NCI-H128 (cell line): ENCODE results near the gene SLC6A3.

Experiments
- DNase-seq: peaks from one replicate; lab custom pipeline; 2025; ENCODE audit not compliant: unreplicated experiment; lab: John Stamatoyannopoulos, UW

The SLC6A3 gene

GRCh38 chr5:1442222-1443145, 2.8 kb downstream of the SLC6A3 start:
- no peak for DNase-seq

- no peak for DNase-seq
Measured at GRCh38 chr5:1441166-1441865, 3.9 kb downstream of the SLC6A3 start.

- no peak for DNase-seq
Measured at GRCh38 chr5:1440098-1440493, 5.1 kb downstream of the SLC6A3 start.

GRCh38 chr5:1439388-1440097, 5.7 kb downstream of the SLC6A3 start:
- no peak for DNase-seq

GRCh38 chr5:1438871-1439270, 6.4 kb downstream of the SLC6A3 start:
- DNase-seq, result no peak

- DNase-seq, result no peak
Measured at GRCh38 chr5:1437876-1438559, 7.2 kb downstream of the SLC6A3 start.

- DNase-seq, result peak; percentile 42
Measured at GRCh38 chr5:1437226-1437829, 7.9 kb downstream of the SLC6A3 start.

GRCh38 chr5:1436681-1437080, 8.6 kb downstream of the SLC6A3 start:
- DNase-seq, result no peak

GRCh38 chr5:1436036-1436435, 9.2 kb downstream of the SLC6A3 start:
- DNase-seq, result no peak

GRCh38 chr5:1435369-1435768, 9.9 kb downstream of the SLC6A3 start:
- DNase-seq, result no peak

- DNase-seq, result no peak
Measured at GRCh38 chr5:1432296-1432695, 12.9 kb downstream of the SLC6A3 start.

GRCh38 chr5:1431896-1432295, 13.3 kb downstream of the SLC6A3 start:
- DNase-seq, result no peak

GRCh38 chr5:1431021-1431811, 14.0 kb downstream of the SLC6A3 start:
- DNase-seq, result no peak

- no peak for DNase-seq
Measured at GRCh38 chr5:1430121-1430795, 15.0 kb downstream of the SLC6A3 start.

- no peak for DNase-seq
Measured at GRCh38 chr5:1429496-1429895, 15.7 kb downstream of the SLC6A3 start.

GRCh38 chr5:1429066-1429465, 16.2 kb downstream of the SLC6A3 start:
- DNase-seq, result no peak

GRCh38 chr5:1428107-1428506, 17.1 kb downstream of the SLC6A3 start:
- no peak for DNase-seq

- DNase-seq, result no peak
Measured at GRCh38 chr5:1424716-1425115, 20.5 kb downstream of the SLC6A3 start.

GRCh38 chr5:1423901-1424603, 21.2 kb downstream of the SLC6A3 start:
- no peak for DNase-seq
